HG03280 (cell line): ENCODE data around the gene TH.

Source experiments
- ATAC-seq: cut with Tn5 transposase; IDR thresholded peaks from one replicate; pipeline ENCODE4 v1.9.1; 2021; ENCODE audit warnings: mild to moderate bottlenecking, moderate library complexity; ENCODE audit not compliant: unreplicated experiment

Gene TH

DNA sequence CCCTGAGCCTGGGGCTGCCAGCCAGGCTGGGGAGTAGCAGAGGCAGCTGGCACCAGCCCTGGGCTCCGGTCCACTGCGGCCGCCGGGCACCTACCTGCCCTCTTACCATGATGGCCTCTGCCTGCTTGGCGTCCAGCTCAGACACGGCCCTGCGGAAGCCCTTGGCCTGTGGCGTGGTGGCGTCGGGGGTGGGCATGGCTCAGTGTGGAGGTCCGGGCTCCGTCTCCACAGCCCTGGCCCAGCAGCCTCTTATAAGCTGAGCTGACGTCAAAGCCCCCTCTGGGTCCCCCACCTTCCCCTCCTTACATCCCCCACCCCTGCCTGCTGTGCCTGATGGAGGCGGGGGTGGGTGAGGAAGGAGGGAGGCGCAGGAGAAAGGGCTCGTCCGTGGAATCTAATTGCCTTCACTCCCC, at the start of gene TH:
TSS of gene TH (minus strand) at position 225 of the 413 bp plus-strand sequence. CDS start at position 196, 29 bp downstream.
- no peak for ATAC-seq

DNA sequence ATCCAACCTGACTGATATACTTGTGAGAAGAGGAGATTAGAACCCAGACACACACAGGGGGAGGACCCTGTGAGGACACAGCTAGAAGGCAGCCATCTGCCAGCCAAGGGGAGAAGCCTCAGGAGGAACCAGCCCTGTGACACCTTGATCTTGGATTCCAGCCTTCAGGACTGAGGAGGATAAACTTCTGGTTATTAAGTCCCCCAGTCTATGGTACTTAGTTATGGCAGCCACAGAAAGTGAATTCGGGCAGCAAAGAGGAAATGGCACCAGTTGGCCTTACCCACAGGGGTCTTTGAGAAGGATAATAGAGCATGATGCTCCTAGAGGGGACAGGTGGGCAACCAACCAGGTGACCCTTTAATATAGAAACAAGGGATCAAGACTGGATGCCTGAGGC, 49.4 kb upstream of the TH start:
- ATAC-seq = no peak

DNA sequence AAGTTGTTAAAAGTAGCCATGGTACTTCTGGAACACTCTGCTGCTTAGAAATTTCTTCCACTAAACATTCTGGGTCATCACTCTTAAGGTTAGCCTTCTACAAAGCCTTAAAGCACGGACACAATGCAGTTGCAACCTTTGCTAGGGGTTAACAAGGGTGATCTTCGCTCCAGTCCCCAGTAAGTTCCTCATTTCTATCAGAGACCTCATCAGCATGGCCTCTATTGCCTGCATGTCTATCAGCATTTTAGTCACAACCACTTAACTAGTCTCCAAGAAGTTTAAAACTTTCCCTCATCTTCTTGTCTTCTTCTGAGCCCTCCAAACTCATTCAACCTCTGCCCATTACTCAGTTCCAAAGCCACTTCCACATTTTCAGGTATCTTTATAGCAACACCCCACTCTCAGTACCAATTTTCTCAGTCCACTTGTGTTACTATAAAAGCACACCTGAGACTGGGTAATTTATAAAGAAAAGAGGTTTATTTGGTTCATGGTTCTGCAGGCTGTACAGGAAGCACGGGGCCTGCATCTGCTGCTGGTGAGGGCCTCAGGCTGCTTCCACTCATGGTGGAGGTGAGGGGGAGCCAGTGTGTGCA, 48.7 kb upstream of the TH start:
- no peak for ATAC-seq

DNA sequence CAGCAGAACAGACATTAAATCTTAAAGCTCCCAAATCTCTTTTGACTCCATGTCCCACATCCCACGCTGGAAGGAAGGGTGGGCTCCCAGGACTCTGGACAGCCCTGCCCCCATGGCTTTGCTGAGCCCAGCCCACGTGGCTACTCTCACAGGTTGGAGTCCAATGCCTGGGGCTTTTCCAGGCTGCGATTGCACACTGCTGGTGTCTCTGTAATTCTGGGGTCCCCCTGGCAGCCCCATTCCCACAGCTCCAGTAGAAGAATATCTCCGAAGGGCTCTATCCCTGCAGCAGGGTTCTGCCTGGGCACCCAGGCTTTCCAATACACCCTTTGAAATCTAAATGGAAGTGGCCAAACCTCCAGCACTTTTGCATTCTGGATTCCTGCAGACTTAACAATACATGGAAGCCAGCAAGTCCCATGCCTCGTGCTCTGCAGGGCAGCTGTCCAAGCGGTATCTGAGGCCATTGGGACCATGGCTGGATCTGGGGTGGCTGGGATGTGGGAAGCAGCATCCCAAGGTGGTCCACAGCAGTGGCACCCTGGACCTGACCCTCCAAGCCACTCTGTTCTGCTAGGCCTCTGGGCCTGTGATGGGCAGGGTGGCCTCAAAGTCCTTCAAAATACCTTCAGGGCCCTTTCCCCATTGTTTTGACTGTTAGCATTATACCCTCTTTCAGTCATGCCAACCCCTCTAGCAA, 47.9 kb upstream of the TH start:
- no peak for ATAC-seq

DNA sequence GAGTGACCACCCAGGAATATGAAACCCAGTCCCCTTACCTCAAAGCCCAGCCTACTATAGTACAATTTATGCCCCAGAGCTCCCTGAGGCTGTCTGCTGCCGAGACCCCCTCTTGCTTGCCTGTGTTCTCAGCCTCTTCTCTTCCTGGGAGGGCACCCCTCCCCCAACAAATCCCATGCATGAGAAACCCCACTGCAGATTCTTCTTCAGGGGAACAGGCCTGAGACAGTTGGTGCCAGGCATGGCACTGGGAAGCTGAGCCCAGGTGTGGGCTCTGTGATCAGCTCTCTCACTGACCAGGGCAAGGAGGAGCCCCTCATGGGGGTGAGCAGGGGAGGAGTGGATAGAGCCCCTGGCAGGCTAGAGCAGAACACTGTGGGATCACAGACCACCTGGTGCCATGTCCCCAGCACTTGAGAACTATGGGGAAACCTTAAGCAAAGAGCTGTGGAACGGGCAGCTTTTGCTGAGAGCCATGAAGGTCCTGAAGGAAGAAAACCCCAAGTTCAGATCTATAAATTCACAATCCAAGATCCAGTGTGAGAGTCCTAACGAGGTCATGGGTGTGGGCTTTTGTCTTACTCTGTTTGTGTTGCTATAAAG, 46.5 kb upstream of the TH start:
- no peak for ATAC-seq

DNA sequence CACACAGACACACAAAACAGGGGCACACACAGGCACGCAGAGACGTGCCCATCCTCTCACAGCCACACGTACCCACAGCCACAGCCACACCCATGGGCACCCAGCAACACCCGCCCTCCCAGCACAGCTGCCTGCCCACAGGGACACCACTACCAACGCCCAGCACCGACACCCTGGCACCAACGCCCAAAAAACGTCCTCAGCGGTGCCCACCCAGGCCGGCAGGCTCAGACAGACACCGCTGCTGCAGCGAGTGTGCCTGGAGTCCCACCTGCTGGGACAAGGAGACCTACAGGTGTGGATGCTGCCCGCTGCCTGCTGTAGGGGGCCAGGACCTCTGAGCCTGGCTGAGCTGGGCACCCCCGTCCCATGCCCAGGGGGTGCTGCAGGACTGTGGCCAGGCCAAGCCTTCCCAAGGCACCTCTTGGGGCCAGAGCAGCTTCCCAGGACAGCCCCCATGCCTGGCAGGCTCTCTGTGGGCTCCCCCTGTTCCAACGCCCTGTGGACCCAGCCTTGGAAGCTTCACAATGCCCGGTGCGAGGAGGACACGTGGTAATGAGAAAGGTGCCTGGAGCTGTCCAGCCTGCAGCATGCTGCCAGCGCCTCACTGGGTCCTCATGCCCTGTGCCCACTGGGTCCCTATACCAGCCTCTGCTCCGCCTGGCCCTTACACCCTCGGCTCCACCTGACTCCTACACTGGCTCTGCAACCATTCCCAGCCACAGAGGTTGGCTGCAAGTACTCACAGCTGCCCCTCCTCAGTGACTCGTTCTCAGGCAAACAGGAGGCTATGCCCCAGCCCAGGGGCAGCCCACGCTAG, 45.8 kb upstream of the TH start:
- no peak for ATAC-seq

DNA sequence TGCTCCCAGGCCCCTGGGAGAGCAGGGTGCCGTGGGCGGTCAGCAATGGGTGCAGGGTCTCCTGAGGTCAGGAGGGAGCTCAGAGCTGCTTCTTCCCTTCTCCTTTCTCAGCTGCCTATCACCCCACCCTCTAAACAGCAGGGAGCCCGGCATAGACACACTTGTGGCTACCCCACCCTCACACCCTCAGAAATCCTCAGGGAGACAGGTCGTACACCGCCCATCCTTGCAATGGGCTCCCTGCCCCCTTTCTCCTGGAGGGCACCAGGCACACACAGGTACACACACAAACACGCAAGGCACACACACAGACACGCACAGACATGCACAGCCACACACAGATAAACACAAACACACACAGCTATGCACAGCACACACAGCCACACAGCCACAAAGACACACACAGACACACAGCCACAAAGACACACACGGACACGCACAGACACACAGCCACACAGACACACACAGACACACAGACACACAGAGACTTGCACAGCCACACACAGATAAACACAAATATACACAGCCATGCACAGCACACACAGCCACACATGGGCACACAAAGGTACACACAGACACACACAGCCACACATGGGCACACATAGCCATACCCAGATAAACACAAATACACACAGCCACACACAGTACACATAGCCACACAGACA, 44.9 kb upstream of the TH start:
- ATAC-seq = no peak

DNA sequence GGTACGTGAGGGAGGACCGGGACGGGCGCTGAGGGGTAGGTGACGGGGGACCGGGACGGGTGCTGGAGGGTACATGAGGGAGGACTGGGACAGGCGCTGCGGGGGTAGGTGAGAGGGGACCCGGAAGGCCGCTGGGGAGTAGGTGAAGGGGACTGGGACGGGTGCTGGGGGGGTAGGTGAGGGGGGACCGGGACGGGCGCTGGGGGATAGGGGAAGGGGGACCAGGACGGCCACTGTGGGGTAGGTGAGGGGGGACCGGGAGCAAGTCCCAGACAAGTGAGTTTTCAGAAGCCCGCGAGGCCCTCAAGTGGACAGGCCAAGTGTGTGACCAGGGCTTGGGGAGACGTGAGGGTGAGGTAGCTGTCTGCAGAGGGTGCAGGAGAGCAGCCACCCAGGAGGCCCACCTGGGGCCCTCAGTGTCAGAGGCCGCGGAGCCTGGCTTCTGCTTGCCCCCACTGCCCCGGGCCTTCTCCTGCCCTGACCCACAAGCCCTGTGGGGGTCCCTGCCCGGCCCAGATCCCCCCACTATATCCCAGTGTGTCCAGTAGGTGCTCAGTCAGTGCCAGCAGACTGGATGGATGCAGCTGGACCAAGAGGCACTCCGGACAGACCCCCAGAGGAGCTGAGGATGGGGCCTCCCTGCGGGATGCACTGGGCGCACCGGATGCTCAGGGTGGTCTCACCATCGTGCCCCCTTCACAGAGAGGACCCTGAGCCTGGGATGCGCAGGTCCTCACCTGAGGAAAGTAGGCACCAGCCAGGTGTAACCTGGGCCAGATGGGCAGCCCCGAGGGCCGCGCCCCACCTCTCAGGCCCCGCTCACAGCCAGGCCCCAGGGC, 44.2 kb upstream of the TH start:
- no peak for ATAC-seq

DNA sequence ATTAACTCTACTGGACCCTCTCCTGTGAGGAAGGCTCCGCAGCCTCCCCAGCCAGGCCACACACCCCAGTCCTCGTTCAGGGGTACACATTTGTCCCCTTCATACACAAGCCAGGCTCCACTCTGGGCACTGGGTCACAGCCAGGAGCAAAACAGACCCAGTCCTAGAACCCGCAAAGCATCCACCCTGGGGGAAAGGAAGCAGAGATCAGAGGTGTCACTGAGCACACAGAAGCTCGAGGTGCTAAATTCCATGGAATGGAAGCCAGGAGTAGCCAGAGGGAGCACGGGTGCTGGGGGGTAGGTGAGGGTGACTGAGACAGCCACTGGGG, 43.6 kb upstream of the TH start:
- ATAC-seq = no peak

DNA sequence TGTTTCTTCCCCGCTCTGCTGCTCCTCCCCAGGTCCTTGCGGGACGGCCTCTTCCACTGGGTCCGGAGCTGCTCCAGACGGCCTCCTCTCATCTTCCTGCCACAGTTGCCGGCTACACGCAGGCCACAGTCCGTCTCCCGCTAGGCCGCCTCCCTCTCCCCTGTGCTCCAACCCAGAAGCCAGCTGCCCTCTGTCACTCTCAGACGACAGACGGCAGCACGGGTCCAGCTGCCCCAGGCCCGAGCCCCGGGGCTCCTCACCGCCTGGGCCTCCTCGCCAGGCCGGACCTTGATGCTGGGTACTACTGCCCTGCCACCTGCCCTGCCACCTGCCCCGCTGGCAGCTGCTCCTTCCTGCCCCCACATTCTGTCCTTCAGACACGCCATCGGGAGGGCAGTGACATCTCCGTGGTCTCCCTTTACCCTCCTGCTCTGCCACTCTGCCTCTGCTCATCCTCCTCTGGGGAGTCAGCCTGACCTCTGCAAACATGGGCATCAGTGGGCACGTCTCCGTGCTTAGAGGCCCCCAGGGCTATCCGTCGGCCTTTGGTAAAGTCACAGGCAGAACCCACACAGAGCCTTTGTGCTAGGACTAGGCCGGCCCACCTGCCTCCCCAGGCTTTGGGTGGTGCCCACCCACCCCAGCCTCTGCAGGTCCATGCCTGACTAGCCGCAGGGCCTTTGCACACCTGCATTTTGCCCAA, 43.1 kb upstream of the TH start:
- no peak for ATAC-seq

DNA sequence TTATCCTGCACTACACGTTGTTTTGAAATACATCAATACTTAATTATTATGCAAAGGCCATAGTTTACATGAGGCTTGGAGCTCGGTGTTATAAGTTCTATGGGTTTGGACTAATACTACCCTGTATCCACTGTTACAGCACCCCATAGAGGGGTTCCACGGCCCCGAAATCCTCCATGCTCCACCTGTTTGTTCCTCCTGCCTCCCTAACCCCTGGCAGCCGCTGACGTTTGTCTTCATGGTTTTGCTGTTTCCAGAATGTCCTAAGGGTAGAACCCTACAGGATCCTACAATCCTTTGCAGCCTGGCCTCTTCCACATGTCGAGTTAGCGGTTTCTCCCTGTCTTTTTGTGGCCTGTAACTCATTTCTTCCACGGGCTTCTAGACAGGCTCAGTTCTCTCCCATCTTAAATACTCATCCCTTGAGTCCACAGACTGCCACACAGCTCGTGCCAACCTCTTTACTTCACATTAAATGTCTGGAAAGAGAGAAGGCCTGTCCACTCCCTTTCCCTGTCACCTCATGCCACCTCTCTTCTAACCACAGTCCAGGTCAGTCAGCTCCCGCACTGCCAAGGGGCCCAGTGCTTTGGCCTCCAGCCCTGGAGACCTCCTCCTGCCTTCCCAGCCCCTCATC, 42.4 kb upstream of the TH start:
- no peak for ATAC-seq

DNA sequence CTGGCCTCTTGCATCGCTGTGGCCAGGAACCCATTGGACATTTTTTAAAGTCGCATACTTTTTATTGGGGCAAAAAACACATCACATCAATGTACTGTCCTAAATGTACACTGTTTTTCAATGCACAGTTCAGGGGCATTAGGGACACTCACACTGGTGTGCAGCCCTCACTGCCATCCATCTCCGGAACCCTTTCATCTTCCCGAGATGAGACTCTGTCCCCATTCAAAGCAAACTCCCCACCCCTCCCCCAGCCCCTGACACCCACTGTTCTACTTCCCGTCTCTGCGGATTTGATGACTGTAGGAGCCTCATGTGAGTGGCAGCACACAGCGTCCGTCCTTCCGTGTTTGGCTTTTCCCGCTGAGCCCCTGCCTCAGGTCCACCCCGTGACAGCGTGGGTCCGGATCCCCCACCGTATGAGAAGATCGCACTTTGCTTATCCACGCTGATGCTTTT, 41.8 kb upstream of the TH start:
- no peak for ATAC-seq

DNA sequence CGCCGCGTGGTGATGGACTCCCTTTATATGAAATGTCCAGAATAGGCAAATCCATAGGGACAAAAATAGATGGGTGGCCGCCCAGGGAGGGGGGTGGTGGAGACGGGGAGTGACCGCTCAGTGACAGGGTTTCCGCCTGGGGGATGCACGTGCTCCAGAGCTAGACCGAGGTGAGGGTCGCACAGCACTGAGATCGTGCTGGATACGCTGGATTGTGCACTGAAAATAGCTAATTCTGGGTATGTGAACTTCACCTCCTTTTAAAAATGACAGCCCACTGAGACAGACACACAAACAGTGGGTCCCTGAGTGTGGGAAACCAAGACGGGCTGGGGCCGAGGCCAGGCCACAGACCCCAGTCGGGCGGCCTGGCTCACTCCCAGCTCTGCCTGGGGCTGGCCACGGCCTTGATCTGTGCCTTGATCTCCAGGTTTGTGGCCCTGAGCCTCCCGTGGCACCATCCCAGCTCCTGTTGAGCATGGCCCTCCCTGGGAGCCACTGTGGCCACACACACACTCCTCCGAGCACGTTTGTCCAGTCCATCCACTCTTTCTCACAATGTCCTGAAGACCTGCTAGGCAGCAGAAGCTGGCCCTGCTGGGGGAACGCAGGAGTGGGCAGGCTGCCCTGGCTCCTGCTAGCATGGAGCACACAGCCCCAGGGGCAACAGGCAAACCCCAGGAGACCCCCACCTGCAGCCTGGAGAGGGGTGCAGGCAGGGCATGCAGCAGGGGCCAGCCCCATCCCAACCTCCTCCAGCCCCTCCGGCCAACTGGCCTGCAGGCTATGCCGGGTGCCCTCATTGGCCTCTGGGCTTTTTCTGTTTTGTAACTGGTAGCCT, 41.0 kb upstream of the TH start:
- ATAC-seq = no peak

DNA sequence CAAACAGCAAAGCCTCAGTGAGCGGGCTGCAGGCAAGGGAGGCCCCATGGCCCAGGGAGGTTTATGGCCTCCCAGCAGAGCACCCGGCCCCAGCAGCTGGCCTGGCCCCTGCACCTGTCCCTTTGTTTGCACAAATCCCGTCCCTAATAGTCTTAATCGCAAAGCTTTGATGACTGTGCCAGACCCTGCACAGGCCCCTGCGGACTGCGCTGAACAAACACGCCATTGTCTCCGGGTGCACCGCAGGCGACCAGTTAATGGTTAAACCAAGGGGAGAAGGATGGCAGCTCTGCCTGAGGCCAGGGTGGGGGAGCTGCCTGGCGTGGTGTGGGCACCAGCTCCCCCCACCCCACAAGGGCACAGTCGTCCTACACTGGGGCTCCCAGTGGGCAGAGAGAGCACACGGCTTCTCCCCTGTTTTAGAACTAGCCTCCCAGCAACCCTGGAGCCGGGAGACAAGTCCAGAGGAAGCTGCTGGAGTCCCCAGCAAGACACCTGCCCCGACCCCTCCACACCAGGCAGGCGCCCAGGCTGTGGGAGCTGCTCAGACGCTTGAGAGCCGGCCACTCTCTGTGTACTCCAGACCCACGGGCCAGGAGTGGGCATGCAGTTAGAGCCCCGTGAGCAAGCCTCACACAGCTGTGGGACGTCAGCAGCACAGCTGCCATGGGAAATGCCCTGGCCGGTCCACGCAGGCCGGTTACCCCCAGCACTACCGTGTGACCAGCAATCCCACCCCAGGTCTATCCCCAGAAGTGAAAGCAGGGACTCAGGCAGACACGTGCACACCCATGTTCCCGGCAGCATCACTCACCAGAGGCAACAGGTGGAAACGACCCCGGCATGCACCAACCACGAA, 39.7 kb upstream of the TH start:
- no peak for ATAC-seq

DNA sequence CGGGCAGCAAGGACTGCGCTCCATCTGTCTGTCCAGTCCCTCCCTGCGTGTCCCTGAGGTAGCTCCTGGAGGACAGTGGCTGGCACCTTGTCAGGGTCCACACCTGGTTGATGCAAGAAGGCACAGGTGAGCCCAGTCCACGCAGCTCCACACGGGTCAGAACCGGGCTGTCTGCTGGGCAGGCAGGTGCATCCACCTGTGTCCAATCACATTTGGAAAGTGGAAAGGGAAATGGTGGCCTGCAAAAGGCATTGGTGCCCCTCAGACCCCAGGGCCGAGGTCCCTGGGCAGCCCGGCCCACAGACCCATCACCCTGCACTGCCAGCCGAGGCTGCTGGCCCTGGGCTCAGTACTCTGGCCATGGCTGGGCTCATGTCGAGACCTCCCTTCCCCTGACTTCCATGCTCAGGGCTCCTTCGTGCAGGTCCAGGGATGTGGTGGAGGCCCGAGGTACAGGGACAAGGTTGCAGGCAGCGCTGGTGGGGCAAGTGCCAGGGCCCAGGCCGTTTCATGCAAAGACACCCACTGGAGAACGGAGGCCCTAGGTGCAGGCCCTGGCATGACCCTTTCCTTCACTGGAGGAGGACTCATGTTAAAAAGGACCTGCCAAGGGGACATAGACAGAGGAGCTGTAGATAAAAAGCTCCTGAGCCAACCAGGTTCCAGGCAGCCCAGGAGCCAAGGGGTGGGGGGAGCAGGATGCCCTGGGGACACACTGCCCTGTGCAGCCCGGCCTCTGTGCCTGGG, 38.9 kb upstream of the TH start:
- no peak for ATAC-seq

DNA sequence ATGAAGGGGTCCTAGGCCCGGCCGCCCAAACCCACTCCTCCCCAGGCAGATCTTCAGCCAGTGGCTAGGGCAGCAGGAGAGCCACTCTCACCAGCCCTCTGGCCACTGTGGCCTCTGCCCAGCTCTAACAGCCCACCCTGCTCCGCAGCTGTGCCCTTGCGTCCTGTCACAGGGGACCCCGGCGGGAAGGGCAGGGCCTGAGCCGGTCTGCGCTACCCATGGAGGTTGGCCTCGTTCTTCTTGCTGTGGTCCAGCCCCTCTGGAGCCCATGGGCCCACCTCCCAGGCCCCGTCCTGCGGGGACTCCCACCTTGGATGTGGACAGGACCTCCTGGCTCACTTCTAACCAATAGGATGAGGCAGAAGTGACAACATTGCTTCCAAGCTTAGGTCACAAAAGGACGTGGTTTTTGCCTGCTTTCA, 38.3 kb upstream of the TH start:
- ATAC-seq = no peak

DNA sequence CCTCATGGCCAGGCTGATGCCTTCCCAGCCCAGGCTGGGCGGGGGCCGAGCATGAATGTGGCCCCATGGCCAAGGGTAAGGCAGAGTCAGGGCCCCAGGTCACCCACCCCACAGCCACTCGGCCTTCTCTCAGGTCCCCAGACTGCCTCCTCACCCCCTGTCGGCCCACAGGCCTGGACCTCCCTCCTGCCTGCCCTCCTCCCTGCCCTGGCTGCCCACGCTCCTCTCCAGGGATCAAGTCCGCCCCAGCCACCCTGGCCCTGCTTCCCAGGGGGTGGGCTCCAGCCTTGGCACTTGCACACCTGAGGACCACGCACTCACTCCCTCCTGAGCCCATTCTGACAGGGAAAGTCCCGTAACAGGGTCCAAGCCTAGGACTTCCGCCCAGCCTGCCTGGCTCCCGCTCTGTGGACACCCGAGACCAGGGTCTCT, 37.8 kb upstream of the TH start:
- ATAC-seq = no peak
